ENCODE measurements around the gene NOTCH1. TPM values are rescaled to one million over a fixed set of nuclear protein-coding genes. Genes with fewer than 3 reads are reported as not detected.

Gene NOTCH1
- total and polyA plus RNA-seq, 2 of the 13 experiments (the other 11 are each of a cell fraction or from before 2014, with no cell fraction given) = 0.09 to 0.35 TPM

DNA sequence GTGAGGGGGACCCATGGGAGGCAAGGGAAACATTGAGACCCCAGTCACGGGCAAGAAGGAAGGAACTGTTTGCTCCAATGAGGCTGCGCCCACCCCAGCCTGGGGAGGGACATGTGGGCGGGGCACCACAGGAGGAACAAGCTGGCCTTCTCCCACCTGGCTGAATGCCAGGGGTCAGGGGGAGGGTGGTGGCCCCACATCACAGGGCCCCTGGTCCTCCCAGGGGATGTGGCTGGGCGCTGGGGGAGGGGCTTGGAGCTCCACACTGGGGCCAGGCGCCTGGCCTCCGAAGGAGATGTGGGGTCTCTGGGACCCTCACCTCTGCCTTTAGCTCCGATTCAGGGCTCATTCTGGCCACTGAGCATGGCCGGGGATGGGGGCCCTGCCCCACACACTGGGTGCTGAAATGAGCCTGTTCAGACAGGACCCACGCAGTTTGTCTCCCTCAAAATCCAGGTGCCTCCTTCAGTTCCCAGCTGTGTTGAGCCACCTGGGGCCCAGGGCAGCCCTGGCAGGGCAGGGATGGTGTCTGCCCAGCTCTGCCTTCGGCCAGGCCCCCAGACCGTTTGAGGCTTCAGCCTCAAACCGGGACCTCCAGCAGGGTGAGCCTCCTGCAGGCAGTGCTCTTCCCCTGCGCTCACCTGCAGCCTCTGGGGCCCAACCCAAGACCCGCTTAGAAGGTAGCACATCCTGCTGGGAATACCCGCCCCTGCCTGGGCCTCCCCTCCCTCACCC is 33.2 kb upstream of the NOTCH1 start:
- H3K9ac ChIP-seq (ENCODE audit: insufficient read depth, low read depth, low read length) = no peak overlapping the region
- no peak for DNase-seq (ENCODE audit: low spot score)
- H3K9me3 ChIP-seq (ENCODE audit: low read length) = no peaks in the 10 kb centered on the region
- H2AFZ ChIP-seq (ENCODE audit: low read length) = no peak overlapping the region
- H3K4me3 ChIP-seq (replicated peaks in 1 of 3; ENCODE audit: insufficient read depth in 1 of 3, low read depth in 2 of 3, low read length in 3 of 3) = no peak overlapping the region
- CTCF ChIA-PET (ENCODE audit: low intra/inter-chr PET ratio, low total read pairs) = no interaction called here
- no TSS peak for BruUV-seq (replicated peaks)
- intact Hi-C loops (cut with micrococcal nuclease; ENCODE audit: unreplicated experiment) (no loop called here), in situ Hi-C loops (cut with HindIII; ENCODE audit: extremely low pct_ligation_motif_present, low pct_unique_long_range_greater_than_20kb) (no loop called here)
- H3K79me2 ChIP-seq (ENCODE audit: insufficient read depth, low read length) = no peaks in the 10 kb centered on the region
- H3K36me3 ChIP-seq (replicated peaks in 1 of 2; ENCODE audit: control insufficient read depth in 1 of 2, insufficient read depth in 2 of 2, low read length in 2 of 2) = no peaks in the 10 kb centered on the region
- TF ChIP-seq MYNN (CRISPR knock-in tag; IDR thresholded peaks at IDR 0.05; ENCODE audit: low read depth) = no peak
- no peak for TF ChIP-seq ZNF44 (CRISPR knock-in tag; IDR thresholded peaks at IDR 0.05)
- TF ChIP-seq RARG (CRISPR knock-in tag; IDR thresholded peaks at IDR 0.05; ENCODE audit: low read depth) = no peak
- TF ChIP-seq ZSCAN25 (CRISPR knock-in tag; IDR thresholded peaks at IDR 0.05) = peak; percentile 87
- TF ChIP-seq, protein P1, sequence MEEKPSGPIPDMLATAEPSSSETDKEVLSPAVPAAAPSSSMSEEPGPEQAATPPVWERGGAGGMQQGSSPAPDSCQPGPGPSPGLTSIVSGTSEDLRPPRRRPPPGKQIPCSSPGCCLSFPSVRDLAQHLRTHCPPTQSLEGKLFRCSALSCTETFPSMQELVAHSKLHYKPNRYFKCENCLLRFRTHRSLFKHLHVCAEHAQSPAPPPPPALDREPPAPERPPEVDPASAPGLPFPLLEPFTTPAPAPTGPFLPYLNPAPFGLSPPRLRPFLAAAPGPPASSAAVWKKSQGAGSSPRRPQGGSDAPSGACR (CRISPR knock-in tag; IDR thresholded peaks at IDR 0.05) = no peak
- peak; percentile 61; the same call in 1 of the 2 replicates for TF ChIP-seq HNRNPL (IDR thresholded peaks at IDR 0.05; ENCODE audit: low read depth, low read length)
- 0 out of 2 replicates have a peak, but pooled peaks have one; percentile 25 for TF ChIP-seq ZNF768 (CRISPR knock-in tag; IDR thresholded peaks at IDR 0.05)
- peaks cover 13 to 38% of the 10 kb centered on the region in 2 experiments; a peak in 3 of 5 replicates for H3K27me3 ChIP-seq (ENCODE audit: control insufficient read depth in 1 of 2, insufficient read depth in 2 of 2, low read length in 2 of 2)
- peaks cover 6% of the 10 kb centered on the region; the same call in 1 of the 2 replicates for H4K20me1 ChIP-seq (ENCODE audit: insufficient read depth, low read length)
- 0% methylated on average over 5 of the region's 15 CpGs for WGBS (ENCODE audit: low lambda C conversion rate)
- no peak for FAIRE-seq
- ATAC-seq = peak; percentile 67
- POLR2A ChIA-PET = no interaction called here
- H3K27ac ChIP-seq (ENCODE audit: extremely low read length, insufficient read depth, low read length) = no peak overlapping the region
- H3K4me1 ChIP-seq (ENCODE audit: insufficient read depth, low read length) = no peaks in the 10 kb centered on the region
- no peak overlapping the region for H3K4me2 ChIP-seq (ENCODE audit: low read depth, low read length)

DNA sequence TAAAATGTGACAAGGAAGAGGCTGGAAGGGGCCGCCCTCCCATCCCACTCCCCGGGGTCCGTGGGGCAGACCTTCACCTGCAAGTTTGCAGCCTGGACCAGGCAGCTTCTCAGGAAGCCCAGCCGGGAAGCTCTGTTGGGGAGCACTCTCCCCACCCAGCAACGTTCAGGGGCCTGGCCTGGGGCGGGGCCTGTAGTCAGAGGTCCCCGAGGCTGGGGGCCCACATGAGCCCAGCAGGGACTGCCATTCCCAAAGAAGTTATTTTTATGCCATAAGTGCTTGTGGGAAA is 32.7 kb upstream of the NOTCH1 start:
- H3K9me3 ChIP-seq (ENCODE audit: low read length) = no peaks in the 10 kb centered on the region
- H3K9ac ChIP-seq (ENCODE audit: insufficient read depth, low read depth, low read length) = no peak overlapping the region
- no peaks in the 10 kb centered on the region for H3K4me1 ChIP-seq (ENCODE audit: insufficient read depth, low read length)
- TF ChIP-seq ZNF17 (CRISPR knock-in tag; IDR thresholded peaks at IDR 0.05) (no peak), PRDM4 (CRISPR knock-in tag; IDR thresholded peaks at IDR 0.05; ENCODE audit: borderline replicate concordance) (no peak), FOXP1 (IDR thresholded peaks at IDR 0.05) (no peak), FOXP1 (CRISPR knock-in tag; IDR thresholded peaks at IDR 0.05) (no peak), ZNF549 (CRISPR knock-in tag; IDR thresholded peaks at IDR 0.05) (no peak), ZNF263 (CRISPR knock-in tag; IDR thresholded peaks at IDR 0.05) (0 out of 2 replicates have a peak, but pooled peaks have one; percentile 54), ZSCAN20 (CRISPR knock-in tag; IDR thresholded peaks at IDR 0.05; ENCODE audit: borderline replicate concordance) (no peak), SRF (IDR thresholded peaks at IDR 0.05; ENCODE audit: low read depth, low read length) (no peak)
- DNase-seq (ENCODE audit: low spot score) (no peak), FAIRE-seq (no peak), ATAC-seq (peak; percentile 21; the same call in 2 of the 3 replicates)
- ChIA-PET POLR2A (no interaction called here), CTCF (ENCODE audit: low intra/inter-chr PET ratio, low total read pairs) (no interaction called here)
- in situ Hi-C loops (cut with HindIII; ENCODE audit: extremely low pct_ligation_motif_present, low pct_unique_long_range_greater_than_20kb) = no loop called here
- no peak overlapping the region for H3K4me3 ChIP-seq (replicated peaks in 1 of 3; ENCODE audit: insufficient read depth in 1 of 3, low read depth in 2 of 3, low read length in 3 of 3)
- H3K36me3 ChIP-seq (replicated peaks in 1 of 2; ENCODE audit: control insufficient read depth in 1 of 2, insufficient read depth in 2 of 2, low read length in 2 of 2) = no peaks in the 10 kb centered on the region
- no peak overlapping the region for H3K4me2 ChIP-seq (ENCODE audit: low read depth, low read length)
- H4K20me1 ChIP-seq (ENCODE audit: insufficient read depth, low read length) = peaks cover 6% of the 10 kb centered on the region; the same call in 1 of the 2 replicates
- H2AFZ ChIP-seq (ENCODE audit: low read length) = no peak overlapping the region
- no TSS peak for BruUV-seq (replicated peaks)
- H3K79me2 ChIP-seq (ENCODE audit: insufficient read depth, low read length) = no peaks in the 10 kb centered on the region
- intact Hi-C loops (cut with micrococcal nuclease; ENCODE audit: unreplicated experiment) = no loop called here
- 50% methylated on average over 2 of the region's 7 CpGs for WGBS (ENCODE audit: low lambda C conversion rate)
- H3K27ac ChIP-seq (ENCODE audit: extremely low read length, insufficient read depth, low read length) = no peak overlapping the region
- H3K27me3 ChIP-seq (ENCODE audit: control insufficient read depth in 1 of 2, insufficient read depth in 2 of 2, low read length in 2 of 2) = peaks cover 11 to 37% of the 10 kb centered on the region in 2 experiments; a peak in 3 of 5 replicates
